GM12878 (cell line): Measurements from ENCODE around the gene DOLPP1. TPM values are rescaled to one million over a fixed set of nuclear protein-coding genes. Genes with fewer than 3 reads are reported as not detected.

Experiments used
- BMI1 ChIP-seq: fragments of 450-650 bp; IDR thresholded peaks from 2 replicates; pipeline ENCODE4 v1.6.1; 2016; ENCODE audit warnings: mild to moderate bottlenecking, moderate library complexity, borderline replicate concordance
- CBX3 ChIP-seq: fragments of 200-600 bp; sonication (generic); IDR thresholded peaks from 2 replicates; pipeline ENCODE4 v1.6.1; 2016; ENCODE audit warnings: low read depth, borderline replicate concordance
- CBX5 ChIP-seq: sonication (generic); IDR thresholded peaks from 2 replicates; pipeline ENCODE4 v1.6.1; 2016; ENCODE audit warnings: low read depth, moderate library complexity, mild to moderate bottlenecking, inconsistent platforms
- E2F8 ChIP-seq: fragments of 450-650 bp; IDR thresholded peaks from 2 replicates; pipeline ENCODE4 v1.6.1; 2018; ENCODE audit warnings: mild to moderate bottlenecking, low read depth, moderate library complexity; ENCODE audit not compliant: partially characterized antibody
- HDGF ChIP-seq: fragments of 450-650 bp; IDR thresholded peaks from 2 replicates; pipeline ENCODE4 v1.6.1; 2016; ENCODE audit warnings: antibody characterized with exemption
- IKZF2 ChIP-seq, 2 experiments: fragments of 450-650 bp; IDR thresholded peaks; 2 replicates each; pipeline ENCODE4 v1.6.1; 2017; ENCODE audit warnings: mild to moderate bottlenecking in 2 of 2, moderate library complexity in 2 of 2
- IRF5 ChIP-seq: fragments of 450-650 bp; IDR thresholded peaks from 2 replicates; pipeline ENCODE4 v1.6.1; 2017; ENCODE audit warnings: borderline replicate concordance
- JUND ChIP-seq: IDR thresholded peaks from 2 replicates; pipeline ENCODE4 v1.6.1; 2012; ENCODE audit warnings: low read depth, mild to moderate bottlenecking, low read length, improper control_type of control experiment, moderate library complexity
- MAX ChIP-seq: IDR thresholded peaks from 2 replicates; pipeline ENCODE4 v1.6.1; 2012; ENCODE audit warnings: low read depth, low read length, improper control_type of control experiment
- MEF2B ChIP-seq: fragments of 450-650 bp; IDR thresholded peaks from 2 replicates; pipeline ENCODE4 v1.6.1; 2018; ENCODE audit warnings: mild to moderate bottlenecking, moderate library complexity; ENCODE audit not compliant: partially characterized antibody, poor library complexity, severe bottlenecking
- NKRF ChIP-seq: fragments of 450-650 bp; conservative IDR thresholded peaks from 2 replicates; pipeline ENCODE4 v1.6.1; 2017; ENCODE audit warnings: mild to moderate bottlenecking, moderate library complexity
- PBX3 ChIP-seq: IDR thresholded peaks from 2 replicates; pipeline ENCODE4 v1.6.1; 2011; ENCODE audit warnings: mild to moderate bottlenecking, low read depth, low read length, moderate library complexity; ENCODE audit not compliant: insufficient replicate concordance
- RAD51 ChIP-seq: fragments of 450-650 bp; IDR thresholded peaks from 2 replicates; pipeline ENCODE4 v1.6.1; 2016; ENCODE audit warnings: moderate library complexity, mild to moderate bottlenecking, inconsistent platforms
- RBBP5 ChIP-seq: fragments of 200-600 bp; sonication (generic); conservative IDR thresholded peaks from 2 replicates; pipeline ENCODE4 v1.6.1; 2016
- RELA ChIP-seq: fragments of 450-650 bp; IDR thresholded peaks from 2 replicates; pipeline ENCODE4 v1.8.0; 2014; ENCODE audit warnings: borderline replicate concordance; ENCODE audit not compliant: partially characterized antibody
- SIX5 ChIP-seq: IDR thresholded peaks from 2 replicates; pipeline ENCODE4 v1.6.1; 2011; ENCODE audit warnings: mild to moderate bottlenecking, low read depth, low read length, moderate library complexity; ENCODE audit not compliant: severe bottlenecking
- TCF12 ChIP-seq: IDR thresholded peaks from 2 replicates; pipeline ENCODE4 v1.6.1; 2011; ENCODE audit warnings: low read depth, mild to moderate bottlenecking, low read length
- WRNIP1 ChIP-seq: IDR thresholded peaks from 2 replicates; pipeline ENCODE4 v1.6.1; 2011; ENCODE audit warnings: low read depth, low read length, improper control_type of control experiment, borderline replicate concordance
- YBX1 ChIP-seq: fragments of 450-650 bp; IDR thresholded peaks from 2 replicates; pipeline ENCODE4 v1.6.1; 2016; ENCODE audit warnings: antibody characterized with exemption
- ZBTB33 ChIP-seq: fragments of 450-650 bp; IDR thresholded peaks from 2 replicates; pipeline ENCODE4 v1.6.1; 2017; ENCODE audit warnings: mild to moderate bottlenecking
- ZNF217 ChIP-seq: fragments of 450-650 bp; IDR thresholded peaks from 2 replicates; pipeline ENCODE4 v1.6.1; 2017; ENCODE audit warnings: antibody characterized with exemption, mild to moderate bottlenecking
- polyA plus RNA-seq, 11 experiments: library from polyadenylated mRNA; depleted of rRNA in 4 of 11; unstranded in 6 of 11; stranded (reverse) in 5 of 11; fragments of >200 nt; fragmentation: Nextera tagmentation in 4 of 11; fragmentation: Illumina TruSeq in 1 of 11; extraction: Ambion mirVana in 4 of 11; extraction: Trizol in 1 of 11; gene quantifications; 1 replicate in 1 of 11; 2 replicates in 10 of 11; pipeline versions ENCODE4 v1.2.1 to v1.2.3, GENCODE V29; 2011 to 2016; ENCODE audit warnings: inconsistent platforms in 2 of 11, missing spikeins in 2 of 11, low read depth in 1 of 11
- total RNA-seq, 4 experiments: library from RNA; depleted of rRNA in 3 of 4; stranded (reverse); fragments of >200 nt in 3 of 4; fragmentation: Illumina TruSeq in 1 of 4; extraction: Trizol in 1 of 4; gene quantifications; 2 replicates each; pipeline versions ENCODE4 v1.2.1 to v1.2.3, GENCODE V29; 2013 to 2021

DOLPP1 gene
- total and polyA plus RNA-seq, 10 of the 15 experiments (the other 5 are each of a cell fraction or from before 2014, with no cell fraction given) = 0.76 to 19.9 (median 13.4) TPM

GRCh38 chr9:129139233-129139992, 58.5 kb downstream of the DOLPP1 start (continued):
- TF ChIP-seq IRF5 (no peak), CBX3 (no peak), E2F8 (no peak), PBX3 (no peak), RBBP5 (no peak), HDGF (peak; percentile 72), CBX5 (no peak), WRNIP1 (peak; percentile 73; the same call in 1 of the 2 replicates), RELA (peak; percentile 8), NKRF (no peak; the same call in 1 of the 2 replicates), BMI1 (no peak), JUND (no peak), SIX5 (no peak), MAX (peak; percentile 71), YBX1 (no peak), ZNF217 (no peak), ZBTB33 (no peak), RAD51 (no peak), MEF2B (no peak), TCF12 (no peak), IKZF2 (IDR thresholded peaks at IDR 0.05) (peak; percentile 10 to 27; a peak in 3 of 4 replicates)
